Endometrium (tissue), 2 donors: ENCODE measurements around the gene TRAPPC2B.
"Not testable (repeated sequence)": the region's sequence is repeated elsewhere in the genome, so short reads cannot be mapped to it uniquely, and the experiment has no call there.

Experiments used
- FAIRE-seq: peaks from 2 replicates; lab custom pipeline; 2012; peaks lifted over from hg19 to GRCh38; lab: Jason Lieb, UNC
- donor health status: control.
- donor health status: control.

The TRAPPC2B gene

DNA sequence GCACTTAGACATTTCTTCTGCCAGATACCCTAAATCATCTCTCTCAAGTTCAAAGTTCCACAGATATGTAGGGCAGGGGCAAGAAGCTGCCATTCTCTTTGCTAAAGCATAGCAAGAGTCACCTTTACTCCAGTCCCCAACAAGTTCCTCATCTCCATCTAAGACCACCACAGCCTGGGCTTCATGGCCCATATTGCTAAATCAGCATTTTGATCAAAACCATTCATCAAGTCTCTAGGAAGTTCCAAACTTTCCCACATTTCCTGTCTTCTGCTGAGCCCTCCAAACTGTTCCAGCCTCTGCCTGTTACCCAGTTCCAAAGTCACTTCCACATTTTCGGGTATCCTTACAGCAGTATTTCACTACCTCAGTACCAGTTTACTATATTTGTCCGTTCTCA, 11.3 kb downstream of the TRAPPC2B start:
- not testable (repeated sequence) for FAIRE-seq

DNA sequence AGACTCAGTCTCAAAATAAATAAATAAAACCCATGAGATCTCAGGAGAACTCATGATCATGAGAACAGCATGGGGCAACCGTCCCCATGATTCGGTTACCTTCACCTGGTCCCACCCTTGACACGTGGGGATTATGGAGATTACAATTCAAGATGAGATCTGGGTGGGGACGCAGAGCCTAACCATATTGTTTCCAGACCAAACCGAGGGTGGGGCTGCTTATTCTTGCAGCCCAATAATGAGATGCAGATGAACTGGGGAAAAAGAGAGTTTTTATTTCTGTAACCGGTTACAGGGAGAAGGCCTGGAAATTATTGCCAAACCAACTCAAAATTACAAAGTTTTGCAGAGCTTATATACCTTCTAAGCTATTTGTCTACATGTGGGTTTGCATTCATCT, 12.8 kb downstream of the TRAPPC2B start:
- no peak for FAIRE-seq

DNA sequence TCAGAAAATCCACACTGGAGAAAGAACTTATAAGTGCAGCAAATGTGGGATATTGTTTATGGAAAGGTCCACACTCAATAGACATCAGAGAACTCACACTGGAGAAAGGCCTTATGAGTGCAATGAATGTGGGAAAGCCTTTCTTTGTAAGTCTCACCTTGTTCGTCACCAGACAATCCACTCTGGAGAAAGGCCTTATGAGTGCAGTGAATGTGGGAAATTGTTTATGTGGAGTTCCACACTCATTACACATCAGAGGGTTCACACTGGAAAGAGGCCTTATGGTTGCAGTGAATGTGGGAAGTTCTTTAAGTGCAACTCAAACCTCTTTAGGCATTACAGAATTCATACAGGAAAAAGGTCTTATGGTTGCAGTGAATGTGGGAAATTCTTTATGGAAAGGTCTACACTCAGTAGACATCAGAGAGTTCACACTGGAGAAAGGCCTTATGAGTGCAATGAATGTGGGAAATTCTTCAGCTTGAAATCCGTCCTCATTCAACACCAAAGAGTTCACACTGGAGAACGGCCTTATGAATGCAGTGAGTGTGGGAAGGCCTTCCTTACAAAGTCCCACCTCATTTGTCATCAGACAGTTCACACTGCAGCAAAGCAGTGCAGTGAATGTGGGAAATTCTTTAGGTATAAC, 14.3 kb downstream of the TRAPPC2B start:
- FAIRE-seq = no peak

DNA sequence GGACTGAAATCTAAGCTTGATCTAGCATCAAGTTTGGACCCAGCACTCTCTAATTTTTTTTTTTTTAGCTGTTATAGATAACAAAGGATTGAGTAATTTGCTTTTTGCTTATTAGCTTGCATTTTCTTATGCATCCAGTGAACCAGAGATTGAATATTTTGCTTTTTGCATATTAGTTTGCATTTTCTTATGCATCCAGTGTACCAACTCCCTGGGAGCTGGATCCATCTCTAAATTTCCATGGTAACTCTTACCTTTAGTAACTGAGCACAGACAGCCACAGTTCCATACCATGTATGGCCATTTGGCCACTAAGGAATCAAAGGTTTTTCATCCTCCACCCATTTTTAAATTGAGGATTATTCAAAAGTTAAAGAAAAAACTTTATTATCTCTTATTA, 17.6 kb downstream of the TRAPPC2B start:
- no peak for FAIRE-seq

DNA sequence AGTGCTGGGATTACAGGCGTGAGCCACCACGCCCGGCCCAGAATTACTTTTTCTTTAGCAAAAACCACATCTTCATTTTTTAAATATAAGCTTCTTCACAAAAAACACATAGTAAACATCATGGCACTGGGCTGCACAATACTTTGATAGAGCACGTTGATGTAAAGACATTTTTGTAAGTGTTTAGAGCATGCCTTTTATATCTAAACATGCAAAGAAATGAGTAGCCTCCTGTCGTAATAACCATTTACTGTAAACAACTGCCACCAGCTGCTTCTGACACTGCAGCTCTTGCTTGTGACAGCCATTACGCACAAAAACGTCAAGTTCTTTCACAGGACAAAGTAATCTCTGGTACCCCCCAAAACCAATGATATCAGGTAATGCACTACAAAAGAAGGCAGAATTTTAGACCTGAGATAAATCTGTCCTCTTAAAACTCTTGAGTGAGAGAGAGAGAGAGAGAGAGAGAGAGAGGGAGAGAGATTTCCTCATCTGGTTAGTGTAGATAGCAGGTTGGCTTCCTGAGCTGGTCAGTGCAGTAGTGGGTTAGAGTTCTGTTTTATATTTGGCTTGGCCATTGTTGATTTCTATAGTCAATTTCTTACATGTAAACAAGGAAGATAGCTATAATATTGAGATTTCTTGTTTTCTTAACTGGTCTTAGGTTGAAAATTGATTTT, 19.6 kb downstream of the TRAPPC2B start:
- FAIRE-seq = no peak

DNA sequence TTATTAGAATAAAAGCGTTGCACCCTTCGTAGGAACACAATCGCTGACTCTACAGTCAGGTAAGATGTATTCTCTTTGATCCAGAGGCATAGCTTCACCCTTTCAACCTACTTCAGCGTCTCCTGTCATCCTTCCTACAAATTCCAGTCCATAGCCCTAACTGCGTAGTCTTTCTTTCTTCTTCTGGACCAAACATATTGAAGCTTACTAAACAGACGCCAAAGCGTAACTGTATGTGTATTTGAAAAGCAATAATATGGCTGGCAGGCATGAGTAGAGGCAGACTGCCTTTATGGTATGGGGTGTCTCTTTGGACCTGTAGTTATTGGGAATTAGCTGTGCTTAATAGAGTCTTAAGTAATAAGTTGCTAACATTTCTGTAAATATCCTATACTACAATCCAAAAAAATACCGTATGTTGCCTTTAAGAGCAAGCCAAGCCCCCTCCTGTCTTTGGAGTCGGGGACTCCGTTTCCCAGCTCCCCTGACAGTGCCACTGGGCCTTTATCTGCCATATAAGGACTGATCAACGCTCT, 25.9 kb downstream of the TRAPPC2B start:
- no peak for FAIRE-seq

DNA sequence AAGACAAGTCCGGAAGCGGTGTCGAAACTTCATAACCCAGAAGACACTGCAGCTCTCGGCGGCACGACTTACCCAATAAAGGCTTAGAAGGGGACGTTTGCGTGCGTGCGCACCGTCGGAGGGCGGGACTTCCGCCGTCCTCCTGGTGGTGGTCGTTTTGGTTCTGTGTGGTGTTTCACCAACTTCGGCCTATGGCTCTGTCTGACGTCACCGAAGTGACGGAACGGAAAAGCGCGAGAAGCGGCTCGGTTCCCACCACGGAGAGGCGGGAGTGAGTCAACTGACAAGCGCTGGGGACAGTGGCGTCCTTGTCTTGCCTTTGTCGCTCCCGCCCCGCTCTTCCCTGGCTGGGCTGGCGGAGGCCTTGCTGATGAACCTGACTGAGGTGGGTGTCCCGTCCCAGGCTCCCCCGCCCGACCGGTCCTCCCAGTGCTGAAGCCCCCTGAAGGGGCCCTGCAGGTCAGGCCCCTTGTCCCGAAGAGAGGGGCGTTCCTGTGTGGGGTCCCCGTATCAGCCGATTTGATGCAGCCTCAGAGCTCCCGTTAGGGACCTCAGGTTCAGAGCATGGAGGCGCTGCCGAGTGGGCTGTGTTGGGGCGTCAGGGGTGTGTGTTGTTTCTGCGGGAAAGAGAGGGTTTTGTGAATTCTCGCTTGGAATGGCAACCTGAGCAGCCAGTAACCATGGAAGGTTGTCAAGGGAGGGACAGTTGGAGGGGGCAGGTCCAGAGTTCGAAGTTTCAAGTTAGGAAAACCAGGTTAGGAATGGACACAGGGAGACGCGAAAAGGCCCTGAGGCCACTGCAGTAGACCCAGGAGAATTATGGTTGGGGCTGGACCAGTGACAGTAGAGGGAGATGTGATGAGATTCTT, 26.6 kb downstream of the TRAPPC2B start, which contains the start of gene ZNF548:
ZNF548 (plus strand) TSS at position 125 of the 869 bp plus-strand sequence; CDS start at position 371, 246 bp downstream.
- FAIRE-seq = peak; percentile 97

DNA sequence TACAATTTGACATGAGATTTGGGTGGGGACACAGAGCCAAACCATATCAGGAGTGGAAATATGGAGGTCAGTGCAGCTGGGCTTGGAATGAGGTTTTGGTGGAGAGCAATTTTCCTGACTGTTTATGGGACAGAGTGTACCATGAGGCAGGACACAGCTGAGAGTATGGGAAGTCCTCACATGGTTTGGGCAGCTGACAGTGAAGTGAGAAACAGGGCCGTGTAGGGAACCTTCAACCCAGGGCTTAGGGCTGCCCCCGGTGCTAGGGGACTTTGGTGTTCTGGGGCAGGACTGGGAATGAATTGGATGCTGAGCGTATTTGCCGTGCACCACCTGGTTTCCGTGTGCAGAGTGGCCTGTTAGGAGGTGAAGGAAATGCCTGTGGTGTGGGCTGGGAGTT, 32.4 kb downstream of the TRAPPC2B start:
- FAIRE-seq = no peak

DNA sequence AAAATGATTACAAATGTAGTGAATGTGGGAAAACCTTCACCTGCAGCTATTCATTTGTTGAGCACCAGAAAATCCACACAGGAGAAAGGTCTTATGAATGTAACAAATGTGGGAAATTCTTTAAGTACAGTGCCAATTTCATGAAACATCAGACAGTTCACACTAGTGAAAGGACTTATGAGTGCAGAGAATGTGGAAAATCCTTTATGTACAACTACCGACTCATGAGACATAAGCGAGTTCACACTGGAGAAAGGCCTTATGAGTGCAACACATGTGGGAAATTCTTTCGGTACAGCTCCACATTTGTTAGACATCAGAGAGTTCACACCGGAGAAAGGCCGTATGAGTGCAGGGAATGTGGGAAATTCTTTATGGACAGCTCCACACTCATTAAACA, 35.5 kb downstream of the TRAPPC2B start:
- FAIRE-seq = no peak

DNA sequence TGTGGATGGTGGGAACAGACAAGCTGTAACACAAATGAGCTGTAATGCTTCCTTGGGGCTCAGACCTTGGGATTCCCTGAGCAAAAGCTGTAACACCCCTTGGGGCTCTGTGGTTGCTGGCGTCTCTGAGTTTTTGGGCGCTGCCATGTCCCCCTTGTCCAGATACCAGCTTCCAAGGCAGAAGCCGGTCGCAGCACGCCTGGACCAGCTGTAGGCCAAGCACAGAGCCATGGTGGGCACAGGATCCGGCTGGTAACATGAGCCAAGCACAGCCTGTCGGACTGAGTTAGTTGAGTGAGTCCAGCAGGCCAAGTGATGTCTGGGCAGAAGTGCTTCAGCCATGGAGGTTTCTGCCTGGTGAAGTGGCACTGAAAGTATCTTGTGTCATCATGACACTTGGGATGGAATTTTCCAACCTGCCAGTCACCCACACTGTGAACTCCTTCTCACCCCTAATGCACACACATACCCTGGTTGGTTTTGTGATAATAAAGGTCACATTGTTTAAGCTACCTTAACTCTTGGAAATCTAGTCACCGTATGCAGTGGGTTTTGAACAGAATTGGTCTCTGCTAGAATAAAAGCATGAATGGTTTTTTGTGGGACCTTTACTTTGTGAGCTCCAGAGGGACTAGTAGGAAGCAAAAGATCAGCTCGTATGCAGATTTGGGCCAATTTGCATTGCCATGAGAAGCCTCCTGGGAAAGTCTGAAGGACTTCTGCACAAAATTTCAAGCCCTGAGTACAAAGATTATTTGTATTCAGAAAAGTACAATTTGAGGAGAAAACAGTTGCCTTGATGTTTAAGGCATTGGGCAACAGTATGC, 40.6 kb downstream of the TRAPPC2B start:
- no peak for FAIRE-seq

DNA sequence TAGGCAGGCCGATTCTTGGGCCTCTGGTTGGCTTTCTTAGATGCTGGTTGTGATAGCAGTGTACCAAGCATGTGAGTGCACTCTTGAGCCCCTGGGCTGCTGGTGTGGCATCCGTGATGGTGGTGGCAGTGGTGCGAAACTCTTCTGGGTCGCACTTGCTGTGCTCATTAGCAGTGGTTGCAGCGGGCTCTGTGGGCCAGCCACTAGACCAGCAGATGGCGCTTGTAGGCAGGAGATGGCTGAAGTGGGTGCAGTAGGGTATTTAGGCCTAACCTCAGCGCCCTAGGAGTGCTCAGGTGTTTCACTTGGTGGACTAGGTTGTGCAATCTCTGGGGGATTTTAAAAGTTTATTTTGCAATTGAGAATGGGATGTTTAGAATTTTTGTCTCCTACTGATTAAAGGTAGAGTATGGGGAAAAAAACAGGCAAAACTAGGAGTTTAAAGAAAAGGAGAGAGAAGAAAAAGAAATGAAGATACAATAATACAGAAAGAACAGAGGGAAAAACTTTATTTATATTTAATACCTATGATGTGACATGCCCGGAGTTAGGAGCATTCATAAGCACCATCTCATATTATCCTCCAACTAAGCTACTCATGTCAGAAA, 43.3 kb downstream of the TRAPPC2B start:
- FAIRE-seq = no peak

DNA sequence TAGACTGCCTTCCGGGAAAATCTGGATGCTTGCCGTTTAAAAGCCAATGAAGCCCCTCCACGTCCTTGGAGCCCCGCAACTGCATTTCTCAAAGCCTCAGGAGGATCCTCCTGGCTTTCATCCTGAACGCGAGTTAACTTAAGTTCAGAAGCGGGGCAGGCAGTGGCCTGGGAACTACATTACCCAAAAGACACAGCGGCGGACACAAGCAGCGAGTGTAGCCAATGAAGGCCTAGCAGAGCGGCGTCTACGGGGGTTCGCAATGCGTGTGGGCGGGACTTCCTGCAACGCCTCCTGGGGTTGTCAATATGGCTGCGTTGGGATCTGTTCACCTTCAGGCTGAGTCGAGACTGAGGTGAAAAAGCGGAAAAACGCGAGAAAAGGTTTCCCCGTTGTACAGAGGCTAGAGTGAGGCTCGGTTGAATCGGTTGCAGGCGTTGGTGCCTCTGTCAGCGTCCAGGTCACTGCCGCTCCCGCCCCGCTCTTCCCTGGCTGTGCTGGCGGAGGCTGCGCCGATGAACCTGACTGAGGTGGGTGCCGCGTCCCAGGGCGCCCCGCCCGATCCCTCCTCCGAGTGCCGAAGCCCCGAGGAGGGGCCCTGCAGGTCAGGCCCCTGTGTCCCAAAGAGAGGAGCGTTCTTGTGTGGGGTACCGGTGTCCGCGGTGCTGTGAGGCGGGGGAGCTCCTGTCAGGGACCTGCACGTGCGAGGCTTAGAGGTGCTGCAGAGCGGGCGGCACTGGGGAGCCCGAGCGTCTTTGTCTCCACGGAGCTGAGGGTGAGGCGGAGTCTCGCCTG, 47.7 kb downstream of the TRAPPC2B start, which contains the start of gene ZNF17:
ZNF17 (plus strand) TSS at position 285 of the 795 bp plus-strand sequence. CDS start 2,455 bp downstream, outside the sequence.
- FAIRE-seq = peak; percentile 92
